Measurements from ENCODE around the gene ZNF684.
"Not testable (repeated sequence)": the region's sequence is repeated elsewhere in the genome, so short reads cannot be mapped to it uniquely, and the experiment has no call there.

The ZNF684 gene

GRCh38 chr1:40531381-40532061 is at the start of gene ZNF684:
ZNF684 (plus strand) TSS chr1:40531637; CDS start chr1:40533167, 1,530 bp downstream.
- DNase-seq = peak; percentile 93

GRCh38 chr1:40495315-40495903 is 36.0 kb upstream of the ZNF684 start:
- no peak for DNase-seq

GRCh38 chr1:40502651-40503050 is 28.8 kb upstream of the ZNF684 start:
- not testable (repeated sequence) for DNase-seq

GRCh38 chr1:40507973-40508372 is 23.5 kb upstream of the ZNF684 start:
- no peak for DNase-seq

- peak; percentile 26 for DNase-seq
These were observed 22.8 kb upstream of the ZNF684 start, which contains the start of gene EXO5 for GRCh38 chr1:40508375-40509341. EXO5 (plus strand) TSS chr1:40508767; CDS start chr1:40514545, 5,778 bp downstream.

GRCh38 chr1:40519517-40519916 is 11.9 kb upstream of the ZNF684 start:
- no peak for DNase-seq

GRCh38 chr1:40530735-40531380 is 579 bp upstream of the ZNF684 start:
- no peak for DNase-seq

GRCh38 chr1:40532062-40532389 is 589 bp downstream of the ZNF684 start:
- DNase-seq = no peak

- peak; percentile 7 for DNase-seq
These were observed 1.5 kb downstream of the ZNF684 start for GRCh38 chr1:40532844-40533424.

- no peak for DNase-seq
These were observed 3.2 kb downstream of the ZNF684 start for GRCh38 chr1:40534589-40534988.

GRCh38 chr1:40535732-40536131 is 4.3 kb downstream of the ZNF684 start:
- DNase-seq = no peak

GRCh38 chr1:40539338-40539737 is 7.9 kb downstream of the ZNF684 start:
- DNase-seq = no peak

GRCh38 chr1:40546957-40547356 is 15.5 kb downstream of the ZNF684 start:
- DNase-seq = no peak

- DNase-seq = no peak
These were observed 21.6 kb downstream of the ZNF684 start for GRCh38 chr1:40553017-40553416.

- not testable (repeated sequence) for DNase-seq
These were observed 23.4 kb downstream of the ZNF684 start for GRCh38 chr1:40554807-40555206.

- no peak for DNase-seq
These were observed 24.7 kb downstream of the ZNF684 start for GRCh38 chr1:40556121-40556520.

GRCh38 chr1:40558241-40558640 is 26.8 kb downstream of the ZNF684 start:
- not testable (repeated sequence) for DNase-seq

GRCh38 chr1:40562185-40562584 is 30.7 kb downstream of the ZNF684 start:
- DNase-seq = no peak

- no peak for DNase-seq
These were observed 31.8 kb downstream of the ZNF684 start for GRCh38 chr1:40563266-40563665.

GRCh38 chr1:40564506-40564905 is 33.1 kb downstream of the ZNF684 start:
- DNase-seq = no peak

- no peak for DNase-seq
These were observed 33.5 kb downstream of the ZNF684 start for GRCh38 chr1:40564913-40565312.

- no peak for DNase-seq
These were observed 36.4 kb downstream of the ZNF684 start for GRCh38 chr1:40567825-40568224.

GRCh38 chr1:40574805-40575204 is 43.4 kb downstream of the ZNF684 start:
- DNase-seq = not testable (repeated sequence)
